ENCODE measurements around the gene EGR4.

The EGR4 gene

DNA sequence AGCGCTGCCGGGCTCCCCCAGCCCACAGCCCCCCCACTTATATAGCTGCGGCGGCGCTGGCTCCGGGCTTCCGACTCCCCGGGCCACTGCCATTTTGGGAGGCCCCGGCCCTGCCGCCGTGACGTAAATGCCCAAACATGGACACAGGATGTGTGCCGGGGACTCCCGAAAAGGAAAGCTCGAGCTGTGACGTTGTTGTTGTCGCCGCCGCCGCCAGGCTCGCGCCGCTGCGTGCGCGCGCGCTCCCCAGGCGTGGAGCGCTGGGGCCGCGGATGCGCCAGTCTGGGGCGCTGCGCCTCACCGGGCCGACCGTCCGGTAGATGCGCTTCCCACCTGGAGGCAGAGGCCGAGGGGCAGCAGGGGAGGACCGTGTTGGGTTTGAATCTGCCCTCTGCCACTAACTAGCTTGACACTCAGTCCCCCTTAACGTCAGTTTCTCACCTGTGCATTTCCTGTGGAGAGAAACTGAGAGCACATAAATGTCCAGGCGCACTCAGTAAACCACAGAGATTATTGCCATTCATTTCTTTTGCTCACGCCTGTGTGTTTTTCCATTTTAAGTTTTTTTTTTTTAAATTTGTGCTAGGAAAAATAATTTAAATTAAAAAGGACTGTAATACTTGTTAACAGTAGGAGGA lies at the start of gene EGR4:
Gene EGR4, minus strand, starts transcription at position 15 of the 638 bp plus-strand sequence. CDS start 231 bp downstream, outside the sequence.
- DNase-seq = peak; percentile 82

DNA sequence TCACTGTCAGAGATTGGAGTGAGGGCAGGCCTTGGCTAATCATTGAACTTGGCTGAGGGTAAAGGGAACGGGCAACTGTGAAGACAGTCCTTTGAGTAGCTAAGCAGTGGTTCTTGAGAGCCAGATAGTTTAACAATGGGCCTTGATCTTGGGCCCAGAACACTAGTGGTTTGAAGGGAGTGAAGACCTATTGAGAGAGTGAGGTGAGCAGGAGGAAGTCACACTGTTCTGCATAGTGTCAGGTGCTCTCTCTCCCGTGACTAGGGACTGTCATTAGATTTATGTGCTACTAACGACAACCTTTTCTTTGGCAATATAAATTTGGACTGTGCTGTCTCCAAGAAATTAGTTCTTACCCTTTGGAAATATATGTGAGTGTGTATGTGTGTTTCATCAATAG lies 47.7 kb upstream of the EGR4 start:
- no peak for DNase-seq

DNA sequence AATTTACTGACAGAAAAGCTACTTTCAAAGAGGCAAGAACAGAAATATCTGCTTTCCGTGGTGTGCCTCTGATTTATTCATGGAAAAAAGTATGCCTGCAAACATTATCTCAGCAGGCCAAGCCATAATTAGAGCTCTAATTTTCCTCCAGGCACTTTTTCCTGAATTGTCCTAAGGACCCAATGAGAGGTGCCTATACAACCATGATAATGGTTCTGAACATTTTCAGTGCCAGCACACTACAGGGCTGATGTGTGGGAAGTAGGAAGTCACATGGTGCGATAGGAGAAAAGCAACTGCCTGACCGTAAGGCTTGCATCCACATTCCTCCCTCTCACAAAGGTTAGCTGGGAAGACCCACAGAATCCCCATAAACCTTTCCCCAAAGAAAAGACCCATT lies 45.9 kb upstream of the EGR4 start:
- peak; percentile 20 for DNase-seq

DNA sequence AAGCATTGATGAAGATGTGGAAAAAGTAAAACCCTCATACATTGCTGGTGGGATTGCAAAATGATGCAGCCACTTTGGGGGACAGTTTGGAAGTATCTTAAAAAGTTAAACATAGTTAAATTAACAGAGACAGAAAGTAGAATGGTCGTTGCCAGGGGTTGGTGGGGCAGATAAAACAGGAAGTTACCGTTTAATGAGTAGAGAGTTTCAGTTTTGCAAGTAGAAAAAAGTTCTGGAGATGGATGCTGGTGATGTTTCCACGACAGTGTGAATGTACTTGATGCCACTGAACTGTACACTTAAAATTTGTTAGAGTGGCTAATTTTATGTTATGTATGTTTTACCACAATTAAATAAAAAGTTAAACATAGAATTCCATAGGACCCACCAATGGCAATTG lies 44.5 kb upstream of the EGR4 start:
- DNase-seq = no peak

DNA sequence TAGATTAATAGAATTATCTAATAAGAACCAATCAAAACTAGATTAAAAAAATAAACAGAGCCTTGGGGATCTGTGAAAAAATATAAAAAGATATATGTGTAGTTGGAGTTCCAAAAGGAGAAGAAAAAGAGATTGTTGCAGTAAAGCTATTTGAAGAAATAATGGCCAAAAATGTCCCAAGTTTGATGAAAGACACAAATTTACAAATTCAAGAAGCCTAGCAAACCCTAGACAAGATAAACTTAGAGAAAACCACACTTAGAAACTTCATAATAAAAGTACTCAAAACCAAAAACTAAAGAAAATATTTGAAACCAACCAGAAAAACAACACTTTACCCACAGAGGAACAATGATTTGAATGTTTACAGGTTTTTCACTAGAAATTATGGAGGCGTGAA lies 41.3 kb upstream of the EGR4 start:
- DNase-seq = no peak

DNA sequence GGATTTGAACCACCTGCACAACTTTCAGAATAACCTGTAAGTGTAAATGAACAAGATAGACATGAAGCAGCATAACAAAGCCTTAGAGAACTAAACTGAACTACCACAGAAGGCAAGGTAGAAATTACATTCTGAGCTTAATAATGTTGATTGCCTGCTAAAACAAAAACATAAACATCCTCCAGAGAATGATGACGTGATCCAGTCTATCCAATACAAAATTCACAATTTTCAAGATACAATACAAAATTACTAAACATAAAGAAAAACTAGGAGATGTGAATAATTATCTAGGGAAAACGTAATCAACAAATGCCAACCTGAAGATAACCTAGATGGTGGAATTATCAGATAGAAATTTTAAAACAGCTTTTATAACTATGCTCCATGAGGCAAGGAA lies 40.7 kb upstream of the EGR4 start:
- DNase-seq = no peak

DNA sequence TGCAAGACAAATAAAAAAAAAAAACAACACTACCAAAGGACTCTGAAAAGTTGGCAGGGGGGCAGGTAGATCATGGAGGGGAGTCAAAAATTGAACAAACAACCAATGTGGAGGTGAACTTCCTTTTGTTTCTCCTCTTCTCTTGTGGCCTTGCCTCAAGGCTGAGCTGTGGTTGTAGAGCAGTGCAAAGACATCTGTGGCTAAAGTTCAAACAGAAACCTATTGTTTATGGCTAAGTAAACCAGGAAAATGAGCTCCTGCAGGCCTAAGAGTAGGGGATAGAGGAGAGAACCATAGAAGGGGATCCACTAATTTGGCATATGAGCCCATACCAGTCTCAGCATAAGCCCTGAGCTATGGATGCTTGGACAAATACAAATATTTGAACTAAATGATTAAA lies 40.2 kb upstream of the EGR4 start:
- peak; percentile 78 for DNase-seq

DNA sequence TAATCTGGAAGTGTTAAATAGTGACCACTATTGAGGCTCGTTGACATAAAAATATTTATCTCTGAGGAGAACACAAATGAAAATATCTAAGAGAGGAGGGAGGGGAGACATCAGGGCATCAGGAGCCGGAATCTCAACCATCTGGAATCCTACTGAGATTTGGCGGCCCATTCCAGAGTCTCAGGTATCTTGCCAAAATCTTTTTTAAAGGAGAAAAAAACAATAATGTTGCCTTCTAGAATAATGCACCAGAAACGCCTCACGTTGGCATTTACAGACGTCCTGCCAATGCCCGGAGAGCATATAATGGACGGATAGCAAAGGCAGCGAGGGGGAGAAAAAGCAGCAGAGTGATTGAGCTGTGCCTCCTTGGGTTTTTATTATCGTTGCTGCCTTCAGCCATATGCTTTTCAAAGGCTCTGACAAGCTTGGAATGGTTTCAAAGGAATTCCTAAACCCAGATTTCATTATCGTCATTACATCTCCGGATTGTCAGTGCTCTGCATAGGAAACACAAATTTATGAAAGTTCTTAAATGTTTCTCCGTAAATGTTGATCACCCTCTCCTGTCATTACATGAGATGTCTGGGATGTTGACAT lies 30.9 kb upstream of the EGR4 start:
- no peak for DNase-seq

DNA sequence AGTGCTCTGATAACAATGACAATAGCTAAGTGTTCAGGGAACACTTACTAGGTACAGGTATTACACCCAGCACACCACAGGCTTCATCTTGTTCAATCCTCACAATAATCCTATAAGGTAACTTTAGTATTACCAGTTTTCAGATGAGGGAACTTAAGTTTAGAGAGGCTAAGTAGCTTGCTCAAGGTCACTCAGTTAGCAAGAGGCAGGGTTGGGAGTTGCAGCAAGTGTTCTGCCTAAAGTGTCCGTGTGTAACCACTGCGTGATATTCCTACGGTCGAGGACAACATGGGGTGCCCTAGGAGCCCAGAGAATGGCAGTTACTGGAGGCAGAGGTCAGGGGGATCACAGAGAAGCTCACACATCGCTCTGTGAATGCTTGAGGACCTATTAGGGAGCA lies 30.2 kb upstream of the EGR4 start:
- no peak for DNase-seq

DNA sequence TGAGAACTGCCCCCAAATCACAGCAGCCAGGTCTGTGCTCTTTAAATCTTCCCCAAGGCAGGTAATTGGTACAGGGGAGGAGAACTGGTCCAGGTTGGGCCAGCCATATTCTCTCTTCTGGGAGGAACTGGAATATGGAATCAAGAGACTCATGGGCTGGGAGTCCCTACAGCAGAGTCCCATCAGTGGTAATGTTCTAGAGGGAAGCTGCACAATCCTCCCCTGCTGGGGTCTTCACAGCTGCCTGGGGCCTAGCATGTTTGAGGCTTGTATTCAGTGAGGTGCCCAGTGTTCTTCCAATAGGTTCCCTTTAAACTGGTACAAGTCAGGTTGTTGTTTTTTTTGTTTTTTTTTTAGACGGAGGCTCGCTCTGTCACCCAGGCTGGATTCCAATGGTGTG lies 21.1 kb upstream of the EGR4 start:
- DNase-seq = no peak

DNA sequence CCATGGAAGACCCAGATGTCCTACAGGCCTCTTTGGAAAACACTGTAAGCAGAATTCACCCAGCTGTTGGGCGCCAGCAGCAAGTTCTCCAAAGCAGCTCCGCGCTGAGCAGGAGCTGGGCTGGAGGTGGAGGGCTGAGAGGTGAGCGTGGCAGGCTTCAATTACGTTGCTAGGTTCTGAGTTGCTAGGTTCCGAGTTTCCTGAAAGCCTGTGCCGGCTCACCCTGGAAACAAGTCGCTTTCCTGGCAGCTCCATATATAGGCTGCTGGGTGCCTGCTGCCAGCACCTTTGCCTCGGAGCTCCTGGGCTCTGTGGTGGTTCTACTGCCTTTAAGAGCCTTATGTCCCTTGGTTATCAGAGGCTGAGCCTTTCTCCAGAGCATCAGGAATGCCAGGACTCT lies 14.4 kb upstream of the EGR4 start:
- DNase-seq = peak; percentile 51

DNA sequence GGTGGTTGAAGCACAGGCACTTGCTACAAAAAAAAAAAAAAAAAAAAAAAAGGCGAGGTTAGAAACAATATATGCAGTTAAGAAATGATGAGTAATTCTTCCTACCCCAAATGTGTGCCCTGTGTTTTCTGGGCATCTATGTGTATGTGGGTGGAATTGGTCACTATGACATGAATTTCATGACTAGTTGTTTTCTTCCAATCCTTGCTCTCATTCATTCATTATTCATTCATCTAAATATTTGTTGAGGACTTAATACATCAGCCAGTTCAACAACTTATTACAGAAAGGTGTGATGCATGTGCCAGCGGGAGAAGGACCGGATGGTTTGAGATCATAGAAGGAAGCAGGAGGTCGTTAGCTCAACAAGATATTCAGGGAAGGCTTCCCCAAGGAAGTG lies 8.3 kb upstream of the EGR4 start:
- no peak for DNase-seq

DNA sequence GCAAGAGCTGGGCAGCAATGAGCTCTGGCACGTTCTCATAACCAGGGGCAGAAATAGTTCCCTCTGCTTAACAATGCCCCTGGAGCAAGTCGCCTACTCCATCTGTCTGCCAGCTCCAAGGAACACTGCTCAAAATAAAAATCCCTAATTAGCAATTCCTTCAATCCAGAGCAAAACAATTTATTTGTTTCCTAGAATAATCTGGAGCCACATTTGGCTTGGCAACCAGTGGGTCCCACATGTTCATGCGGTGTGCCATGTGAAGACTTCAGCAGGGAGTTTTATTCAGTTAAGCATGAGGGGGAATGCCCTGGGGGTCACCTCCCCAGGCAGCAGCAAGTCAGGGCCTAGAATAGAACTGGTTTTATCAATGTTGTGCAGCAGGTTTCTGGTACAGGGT lies 7.6 kb upstream of the EGR4 start:
- no peak for DNase-seq

DNA sequence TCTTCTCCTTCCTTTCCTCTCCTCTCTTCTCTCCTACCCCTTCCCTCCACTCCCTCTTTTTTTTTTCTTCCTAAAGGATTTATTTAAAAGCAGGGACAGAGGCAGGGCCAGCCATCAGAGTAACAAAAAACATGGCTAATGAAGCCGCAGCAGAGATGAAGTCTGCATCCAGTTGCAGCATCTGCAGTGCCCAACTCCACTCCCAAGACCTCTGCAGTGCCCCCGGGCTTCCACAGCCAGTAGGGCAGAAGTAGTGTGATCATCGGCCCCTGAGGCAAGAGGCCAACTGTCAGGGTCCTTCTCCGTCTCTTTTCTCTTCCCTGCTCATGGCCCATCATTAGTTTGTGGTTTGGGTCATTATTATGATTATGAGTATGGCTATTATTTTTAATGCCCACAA lies 4.2 kb upstream of the EGR4 start:
- no peak for DNase-seq

DNA sequence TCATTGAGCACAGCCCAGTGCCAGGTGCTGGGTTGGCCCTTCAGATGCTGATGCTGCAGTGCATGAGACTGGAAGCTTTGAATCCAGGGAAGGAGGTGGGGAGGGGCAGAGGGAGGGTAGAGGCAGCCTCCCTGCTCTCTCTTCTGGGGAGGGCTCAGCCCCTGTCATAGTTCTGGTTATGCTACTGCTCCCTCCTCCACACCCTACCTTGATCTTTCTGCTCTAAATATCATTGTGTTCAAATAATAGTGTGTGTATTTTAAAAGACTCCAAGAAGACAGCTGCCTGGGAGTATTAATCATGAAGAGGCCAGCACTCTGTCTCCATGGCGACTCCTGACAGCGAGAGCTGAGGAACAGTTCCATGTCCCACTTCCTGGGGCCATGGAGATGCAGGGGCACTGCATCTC lies 3.8 kb upstream of the EGR4 start:
- peak; percentile 25 for DNase-seq

DNA sequence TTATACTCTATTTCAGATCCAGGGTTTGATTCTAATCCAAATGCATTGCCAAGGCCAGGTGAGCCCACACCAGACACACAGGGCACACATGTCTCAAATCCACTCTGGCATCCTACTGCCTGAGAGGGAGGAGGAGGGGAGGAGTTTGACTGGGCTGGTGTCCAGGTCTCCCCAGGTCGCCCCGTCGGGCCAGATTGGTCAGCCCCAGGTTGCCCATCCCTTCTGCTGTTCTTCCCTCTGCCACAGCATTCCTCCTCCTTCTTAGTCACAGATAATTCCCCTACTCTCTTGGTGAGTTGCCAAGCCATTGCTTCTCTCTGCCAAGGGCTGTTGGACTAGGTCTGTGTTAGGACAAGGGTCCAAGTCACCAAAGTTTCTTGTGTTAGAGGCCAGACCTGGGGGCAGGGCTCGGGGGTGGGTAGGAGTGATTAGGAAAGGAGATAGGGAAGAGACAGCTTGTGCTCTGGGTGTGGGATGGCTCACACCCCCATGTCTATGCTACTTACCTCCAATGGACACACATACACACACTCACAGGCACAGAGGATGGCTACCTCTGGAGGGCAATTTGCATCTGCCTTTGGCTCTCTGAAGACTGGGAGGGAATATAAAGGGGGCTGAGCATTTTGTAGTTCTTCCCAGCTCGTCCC lies 2.5 kb upstream of the EGR4 start:
- no peak for DNase-seq

DNA sequence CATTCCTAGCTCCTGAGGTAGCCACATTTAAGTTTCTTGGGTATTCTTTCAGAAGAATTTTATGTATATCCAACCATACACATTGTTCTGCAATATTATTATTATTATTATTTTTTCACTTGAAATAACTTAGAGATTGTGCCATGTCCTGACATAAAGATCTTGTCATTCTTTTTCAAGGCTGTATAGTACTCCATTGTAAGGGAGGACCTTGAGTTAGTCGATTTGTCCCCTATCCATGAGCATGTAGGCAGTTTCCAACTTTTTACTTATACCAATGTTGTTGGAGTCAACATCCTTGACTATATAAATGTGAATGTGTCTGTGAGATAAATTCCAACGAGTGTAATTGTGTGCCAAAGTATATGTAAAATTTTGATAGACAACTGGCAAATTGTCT lies 891 bp upstream of the EGR4 start:
- DNase-seq = no peak

DNA sequence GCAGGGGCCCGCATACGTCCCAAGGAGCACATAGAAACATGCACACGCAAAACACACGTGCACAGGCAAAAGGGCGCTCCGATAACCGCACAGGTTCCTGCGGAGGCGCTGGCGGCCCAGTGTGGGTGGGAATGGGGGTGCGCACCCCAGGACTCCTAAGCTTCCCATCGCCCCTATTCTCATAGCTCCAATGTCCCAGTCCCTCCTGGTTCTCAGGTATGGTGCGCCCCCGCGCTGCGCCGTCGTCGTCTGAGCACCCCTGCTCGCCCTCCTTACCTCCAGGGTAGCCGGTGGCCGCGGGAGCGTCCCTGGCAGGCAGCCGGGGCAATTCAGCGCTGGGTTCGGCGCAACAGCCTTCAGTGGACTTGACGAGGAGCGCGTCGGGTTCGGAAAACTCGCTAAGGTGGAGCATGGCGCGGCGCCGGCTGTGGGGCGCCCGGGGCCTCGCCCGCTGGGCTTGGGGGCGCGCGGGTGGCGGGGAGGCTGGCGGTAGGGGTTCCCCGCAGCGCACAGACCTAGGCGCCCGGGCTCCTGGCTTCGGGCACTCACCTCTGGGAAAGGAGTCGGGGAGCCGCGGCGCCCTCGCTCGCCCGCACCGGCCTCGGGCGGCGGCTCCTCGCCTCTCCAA lies 328 bp downstream of the EGR4 start:
- DNase-seq = no peak

DNA sequence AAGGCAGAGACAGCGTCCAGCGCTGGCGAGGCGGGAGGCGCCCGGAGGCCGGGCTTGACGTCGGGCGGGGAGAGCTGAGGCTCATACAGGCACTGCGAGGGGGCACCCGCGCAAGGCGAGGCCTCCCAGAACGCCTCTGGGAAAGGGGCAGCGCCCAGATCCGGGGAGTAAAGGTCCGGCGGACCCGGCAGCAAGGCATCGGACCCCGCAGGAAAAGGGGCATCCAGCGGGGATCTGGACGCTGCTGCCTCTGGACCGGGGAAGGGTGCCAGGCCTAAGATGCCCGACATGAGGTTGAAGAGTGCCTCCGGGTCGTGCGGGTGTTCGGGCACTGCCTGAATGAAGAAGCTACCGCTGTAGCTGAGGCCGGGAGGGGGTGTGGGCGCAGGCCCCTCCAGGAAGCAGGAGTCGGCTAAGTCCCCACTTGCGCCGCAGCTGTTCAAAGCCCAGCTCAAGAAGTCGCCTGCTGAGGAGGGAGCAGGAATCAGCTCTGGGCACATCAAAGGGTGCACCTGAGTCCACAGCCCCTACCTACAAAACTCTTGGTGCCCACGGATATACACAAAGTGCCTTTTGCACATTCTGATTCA lies 937 bp downstream of the EGR4 start:
- no peak for DNase-seq

DNA sequence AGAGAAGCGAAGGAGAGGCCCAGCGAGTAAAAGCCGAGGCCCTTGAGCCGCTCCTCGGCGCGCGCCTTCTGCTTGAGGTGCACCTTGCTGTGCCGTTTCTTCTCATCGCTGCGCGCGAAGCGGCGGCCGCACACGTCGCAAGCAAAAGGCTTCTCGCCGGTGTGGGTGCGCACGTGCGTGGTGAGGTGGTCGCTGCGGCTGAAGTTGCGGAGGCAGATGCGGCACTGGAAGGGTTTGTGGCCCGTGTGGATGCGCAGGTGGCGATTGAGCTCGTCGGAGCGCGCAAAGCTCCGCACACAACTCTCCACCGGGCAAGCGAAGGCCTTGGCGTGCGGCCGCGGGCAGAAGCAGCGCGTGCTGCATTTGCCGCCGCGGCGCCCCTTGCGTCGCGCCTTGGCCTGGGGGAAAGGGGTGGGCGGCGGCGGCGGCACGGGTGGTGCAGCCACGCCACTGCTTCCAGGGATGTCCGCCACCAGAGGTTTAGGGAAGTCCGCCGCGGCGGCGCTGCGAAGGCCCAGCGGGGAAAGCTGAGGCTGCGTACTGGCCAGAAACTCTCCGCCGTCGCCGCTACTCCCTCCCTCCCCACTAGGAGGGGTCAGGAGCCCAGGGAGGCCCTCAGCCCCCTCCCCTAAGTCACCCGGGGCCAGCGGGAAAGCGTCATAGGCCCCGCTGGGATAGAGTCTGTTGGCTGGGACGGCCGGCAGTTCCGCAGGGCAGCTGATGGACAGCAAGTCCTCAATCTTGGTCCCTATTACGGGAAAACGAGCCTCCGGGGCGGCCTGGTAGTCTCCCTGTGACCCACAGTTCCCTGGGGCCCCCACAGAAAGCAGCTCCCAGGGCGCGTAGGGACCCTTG lies 1.7 kb downstream of the EGR4 start:
- no peak for DNase-seq

DNA sequence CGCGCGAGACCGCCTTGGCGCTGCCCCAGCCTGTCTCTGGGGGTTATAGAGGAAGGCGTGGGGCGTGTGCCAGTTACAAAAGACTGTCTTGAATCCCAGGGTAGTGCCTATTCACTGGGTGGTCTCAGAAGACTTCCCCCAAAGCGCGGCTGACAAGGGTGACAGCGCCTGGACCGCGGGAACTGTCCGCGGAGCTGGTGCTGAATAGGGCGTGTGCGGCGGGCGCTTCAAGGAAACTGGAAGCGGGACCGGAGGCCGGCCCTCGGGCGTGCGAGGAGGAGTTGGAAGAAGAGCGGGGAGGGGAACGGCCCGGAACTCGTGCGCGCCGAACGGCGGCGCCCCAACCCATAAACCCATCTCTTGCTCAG lies 2.3 kb downstream of the EGR4 start:
- DNase-seq = no peak

DNA sequence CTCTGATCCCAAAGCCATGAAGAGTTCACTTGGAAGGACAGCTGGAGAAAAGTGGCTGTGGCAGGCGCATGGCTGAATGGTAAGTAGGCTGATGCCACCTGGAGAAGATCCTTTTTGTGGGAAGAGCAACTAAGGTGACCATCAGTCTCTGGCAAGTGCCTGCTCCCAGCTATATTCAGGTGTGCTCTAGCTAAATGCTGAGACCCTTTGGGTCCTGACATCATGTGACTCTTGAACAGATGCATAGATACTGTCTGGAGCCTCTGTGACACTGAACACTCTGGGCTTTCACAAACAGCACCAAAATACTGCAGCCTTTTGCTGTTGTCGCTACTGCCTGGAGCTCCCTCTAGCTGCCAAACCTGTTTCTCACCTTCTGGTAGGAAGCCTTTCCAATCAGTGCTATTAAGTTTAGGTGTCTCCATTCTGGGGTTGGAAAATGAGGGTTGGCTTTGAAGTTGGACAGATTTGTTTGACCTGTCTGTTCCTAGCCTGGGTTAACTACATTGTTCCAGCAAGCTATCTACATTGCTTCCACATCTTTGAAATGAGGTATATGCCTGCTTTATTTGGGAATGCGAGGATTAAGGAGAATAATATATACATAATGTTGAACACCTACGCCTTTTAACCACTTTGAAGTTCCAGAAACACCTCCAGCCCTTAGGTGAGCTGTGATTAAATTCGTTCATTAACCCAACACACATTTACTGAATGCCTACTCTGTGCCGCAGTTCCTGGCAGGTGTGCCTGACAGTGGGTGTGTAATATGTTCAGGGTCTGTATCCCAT lies 3.1 kb downstream of the EGR4 start:
- peak; percentile 59 for DNase-seq

Data from NCI-H774 (cell line).